Measurements from ENCODE around the gene LPCAT3.
A peak's percentile ranks its signal among the peaks of the same experiment; 100 is the strongest.

LPCAT3 gene

GRCh38 chr12:6935371-6936193 is 82.7 kb downstream of the LPCAT3 start:
- no peak for DNase-seq

GRCh38 chr12:6934110-6934509 is 84.2 kb downstream of the LPCAT3 start:
- no peak for DNase-seq

DNA sequence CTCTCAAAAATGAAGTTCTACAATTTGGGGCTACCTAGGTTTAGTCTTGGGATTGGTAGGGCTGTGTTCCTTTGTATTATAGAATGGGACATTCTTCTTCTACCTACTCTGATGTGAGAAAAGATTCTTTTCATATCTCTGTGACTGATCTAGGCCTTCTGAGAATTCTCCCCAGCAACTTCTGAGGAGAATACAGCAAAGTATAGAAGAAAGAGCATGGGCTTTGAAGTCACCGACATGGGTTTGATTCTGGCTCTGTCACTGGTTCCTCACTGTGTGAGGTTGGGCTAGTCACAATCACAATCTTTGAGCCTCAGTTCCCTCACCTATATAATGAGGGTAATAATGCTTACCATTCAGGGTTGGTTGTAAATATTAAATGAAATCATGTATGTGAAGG is 85.5 kb downstream of the LPCAT3 start:
- no peak for DNase-seq

- DNase-seq: no peak
These were observed 88.5 kb downstream of the LPCAT3 start for GRCh38 chr12:6929466-6930452.

GRCh38 chr12:6928703-6929407 is 89.4 kb downstream of the LPCAT3 start:
- no peak for DNase-seq

- DNase-seq: no peak
These were observed 90.1 kb downstream of the LPCAT3 start for GRCh38 chr12:6928022-6928702.

GRCh38 chr12:6927379-6928021 is 90.8 kb downstream of the LPCAT3 start, which contains the start of gene ATN1:
ATN1 (plus strand) TSS chr12:6927959; CDS start chr12:6934002, 6,043 bp downstream.
- peak; percentile 59 for DNase-seq

All from RPMI8226 (cell line).